ENCODE results near the gene GNPDA1.

Gene GNPDA1

GRCh38 chr5:142011572-142012185 lies 1.1 kb downstream of the GNPDA1 start:
- no peak for TF ChIP-seq CTCF (IDR thresholded peaks at IDR 0.05; ENCODE audit: borderline replicate concordance, control extremely low read depth, extremely low read depth, insufficient read depth, missing control alignments)
- in situ Hi-C loops (cut with MboI; ENCODE audit: low sequenced_read_pairs, unreplicated experiment), result no loop called here
- no peak for DNase-seq (ENCODE audit: low spot score)

GRCh38 chr5:142009886-142010285 lies 2.9 kb downstream of the GNPDA1 start:
- in situ Hi-C loops (cut with MboI; ENCODE audit: low sequenced_read_pairs, unreplicated experiment), result no loop called here
- no peak for DNase-seq (ENCODE audit: low spot score)
- no peak for TF ChIP-seq CTCF (IDR thresholded peaks at IDR 0.05; ENCODE audit: borderline replicate concordance, control extremely low read depth, extremely low read depth, insufficient read depth, missing control alignments)

GRCh38 chr5:142008813-142009212 lies 4.0 kb downstream of the GNPDA1 start:
- DNase-seq (ENCODE audit: low spot score), result no peak
- in situ Hi-C loops (cut with MboI; ENCODE audit: low sequenced_read_pairs, unreplicated experiment), result no loop called here
- TF ChIP-seq CTCF (IDR thresholded peaks at IDR 0.05; ENCODE audit: borderline replicate concordance, control extremely low read depth, extremely low read depth, insufficient read depth, missing control alignments), result no peak

- TF ChIP-seq CTCF (IDR thresholded peaks at IDR 0.05; ENCODE audit: borderline replicate concordance, control extremely low read depth, extremely low read depth, insufficient read depth, missing control alignments), result no peak
- DNase-seq (ENCODE audit: low spot score), result no peak
- in situ Hi-C loops (cut with MboI; ENCODE audit: low sequenced_read_pairs, unreplicated experiment), result no loop called here
These were observed 5.6 kb downstream of the GNPDA1 start for GRCh38 chr5:142007237-142007544.

GRCh38 chr5:142006363-142007236 lies 6.2 kb downstream of the GNPDA1 start:
- no peak for DNase-seq (ENCODE audit: low spot score)
- TF ChIP-seq CTCF (IDR thresholded peaks at IDR 0.05; ENCODE audit: borderline replicate concordance, control extremely low read depth, extremely low read depth, insufficient read depth, missing control alignments), result no peak
- in situ Hi-C loops (cut with MboI; ENCODE audit: low sequenced_read_pairs, unreplicated experiment), result no loop called here

GRCh38 chr5:142003266-142003800 lies 9.5 kb downstream of the GNPDA1 start:
- in situ Hi-C loops (cut with MboI; ENCODE audit: low sequenced_read_pairs, unreplicated experiment), result no loop called here
- DNase-seq (ENCODE audit: low spot score), result no peak
- TF ChIP-seq CTCF (IDR thresholded peaks at IDR 0.05; ENCODE audit: borderline replicate concordance, control extremely low read depth, extremely low read depth, insufficient read depth, missing control alignments), result no peak
